Keratinocyte (primary cell): ENCODE results near the gene NHLRC2. TPM values are rescaled to one million over a fixed set of nuclear protein-coding genes. Genes with fewer than 3 reads are reported as not detected.

Experiments used
- DNase-seq: peaks from one replicate; pipeline ENCODE4 v3.0.0-alpha.2; 2011; ENCODE audit warnings: low read depth, missing footprints, low spot score
- FAIRE-seq: peaks from 2 replicates; lab custom pipeline; 2011; peaks lifted over from hg19 to GRCh38; lab: Jason Lieb, UNC
- H2AFZ ChIP-seq: 2 replicates; pipeline ENCODE4 v1.6.0; 2012; ENCODE audit warnings: low read length, control low read depth, inconsistent platforms; ENCODE audit not compliant: control insufficient read depth
- H3K27ac ChIP-seq: 2 replicates; pipeline ENCODE4 v1.5.1; 2011; ENCODE audit warnings: low read length; ENCODE audit not compliant: control insufficient read depth, insufficient read depth
- H3K27me3 ChIP-seq: 3 replicates; pipeline ENCODE4 v1.6.0; 2011; ENCODE audit warnings: low read length; ENCODE audit not compliant: control insufficient read depth, insufficient read depth; ENCODE audit errors: extremely low read depth
- H3K36me3 ChIP-seq, 2 experiments: 2 replicates in 1 of 2; 3 replicates in 1 of 2; pipeline ENCODE4 v1.5.1; 2011; ENCODE audit warnings: low read length in 2 of 2, mild to moderate bottlenecking in 1 of 2; ENCODE audit not compliant: control insufficient read depth in 2 of 2, insufficient read depth in 2 of 2; ENCODE audit errors: extremely low read depth in 1 of 2
- H3K4me1 ChIP-seq: 3 replicates; pipeline ENCODE4 v1.5.1; 2011; ENCODE audit warnings: low read length; ENCODE audit not compliant: control insufficient read depth, insufficient read depth; ENCODE audit errors: extremely low read depth
- H3K4me2 ChIP-seq: 3 replicates; pipeline ENCODE4 v1.6.0; 2011; ENCODE audit warnings: low read depth, low read length; ENCODE audit not compliant: control insufficient read depth, insufficient read depth; ENCODE audit errors: extremely low read depth
- H3K4me3 ChIP-seq, 3 experiments: fragments of 200-600 bp in 1 of 3; sonication (generic) in 1 of 3; 2 replicates in 2 of 3; 3 replicates in 1 of 3; pipeline ENCODE4 v1.5.1; 2011 to 2016; ENCODE audit warnings: low read length in 3 of 3, mild to moderate bottlenecking in 3 of 3, control low read depth in 2 of 3, inconsistent platforms in 1 of 3, low read depth in 1 of 3, mixed read lengths in 1 of 3, mixed run types in 1 of 3, moderate library complexity in 1 of 3; ENCODE audit not compliant: control insufficient read depth in 2 of 3, insufficient read depth in 2 of 3; ENCODE audit errors: extremely low read depth in 1 of 3
- H3K79me2 ChIP-seq: 2 replicates; pipeline ENCODE4 v1.6.0; 2012; ENCODE audit warnings: low read length; ENCODE audit not compliant: control insufficient read depth, insufficient read depth
- H3K9ac ChIP-seq: 3 replicates; pipeline ENCODE4 v1.6.0; 2011; ENCODE audit warnings: low read length; ENCODE audit not compliant: control insufficient read depth, insufficient read depth; ENCODE audit errors: extremely low read depth
- H3K9me1 ChIP-seq: 3 replicates; pipeline ENCODE4 v1.6.0; 2011; ENCODE audit warnings: low read length; ENCODE audit not compliant: control insufficient read depth, insufficient read depth; ENCODE audit errors: extremely low read depth
- H3K9me3 ChIP-seq: 2 replicates; pipeline ENCODE4 v1.5.1; 2012; ENCODE audit warnings: low read depth, low read length; ENCODE audit not compliant: control insufficient read depth
- H4K20me1 ChIP-seq: 3 replicates; pipeline ENCODE4 v1.6.0; 2011; ENCODE audit warnings: low read length; ENCODE audit not compliant: control insufficient read depth, insufficient read depth; ENCODE audit errors: extremely low read depth
- CTCF ChIP-seq, 3 experiments: IDR thresholded peaks in 1 of 3; conservative IDR thresholded peaks in 1 of 3; optimal IDR thresholded peaks in 1 of 3; 2 replicates in 2 of 3; 3 replicates in 1 of 3; pipeline versions ENCODE3 to v1.5.1; 2011; ENCODE audit warnings: low read length in 3 of 3, mild to moderate bottlenecking in 3 of 3, moderate library complexity in 2 of 3, control low read depth in 1 of 3, inconsistent platforms in 1 of 3; ENCODE audit not compliant: insufficient read depth in 2 of 3; ENCODE audit errors: extremely low read depth in 1 of 3
- EZH2 ChIP-seq: IDR thresholded peaks from one replicate; pipeline ENCODE4 v1.6.1; 2012; ENCODE audit warnings: inconsistent platforms, mild to moderate bottlenecking, low read length, moderate library complexity
- dilution Hi-C: fragments of 300-500 bp; cut with MboI; formaldehyde crosslinking; loops from one replicate; pipeline ENCODE4 v1.7.0; 2020; ENCODE audit warnings: low sequenced_read_pairs; ENCODE audit not compliant: extremely low pct_ligation_motif_present
- polyA plus RNA-seq, 5 experiments: library from polyadenylated mRNA; depleted of rRNA in 3 of 5; stranded (reverse) in 3 of 5; stranded (forward) in 1 of 5; unstranded in 1 of 5; fragments of >200 nt; gene quantifications; 1 replicate in 1 of 5; 2 replicates in 3 of 5; 3 replicates in 1 of 5; pipeline versions ENCODE4 v1.2.1 to v1.2.3, GENCODE V29; 2011 to 2012; ENCODE audit warnings: missing spikeins in 2 of 5, low read depth in 1 of 5, low replicate concordance in 1 of 5

The NHLRC2 gene
- polyA plus RNA-seq, 1 donor (not counting 4 experiments of a cell fraction or from before 2014, with no cell fraction given): 7.5 TPM

- H3K36me3 ChIP-seq: peaks cover 4 to 6% of the 10 kb centered on the region in 2 experiments
- no peak for FAIRE-seq
- dilution Hi-C loops: no loop called here
Measured at GRCh38 chr10:113905756-113906155, 51.3 kb downstream of the NHLRC2 start.

GRCh38 chr10:113907166-113907565, 52.7 kb downstream of the NHLRC2 start:
- H3K79me2 ChIP-seq: no peaks in the 10 kb centered on the region
- TF ChIP-seq CTCF (optimal IDR thresholded peaks at IDR 0.05 in 1 of 3, IDR thresholded peaks at IDR 0.05 in 1 of 3, conservative IDR thresholded peaks at IDR 0.05 in 1 of 3; ENCODE audit: extremely low read depth in 1 of 3, insufficient read depth in 2 of 3, low read length in 3 of 3) (no peak), EZH2 (no peak)
- no peak overlapping the region for H2AFZ ChIP-seq
- H3K4me3 ChIP-seq: no peak overlapping the region
- DNase-seq (no peak), FAIRE-seq (peak; percentile 75)
- no peak overlapping the region for H3K9ac ChIP-seq
- no peaks in the 10 kb centered on the region for H3K4me1 ChIP-seq
- no peaks in the 10 kb centered on the region for H3K9me3 ChIP-seq
- H3K9me1 ChIP-seq: no peaks in the 10 kb centered on the region
- no peaks in the 10 kb centered on the region for H3K27me3 ChIP-seq
- no peaks in the 10 kb centered on the region for H4K20me1 ChIP-seq
- dilution Hi-C loops: no loop called here
- H3K36me3 ChIP-seq: peaks cover 4 to 6% of the 10 kb centered on the region in 2 experiments
- no peak overlapping the region for H3K27ac ChIP-seq
- H3K4me2 ChIP-seq: no peak overlapping the region

More at GRCh38 chr10:113905756-113906155, 51.3 kb downstream of the NHLRC2 start:
- no peaks in the 10 kb centered on the region for H3K27me3 ChIP-seq
- TF ChIP-seq CTCF (optimal IDR thresholded peaks at IDR 0.05 in 1 of 3, IDR thresholded peaks at IDR 0.05 in 1 of 3, conservative IDR thresholded peaks at IDR 0.05 in 1 of 3; ENCODE audit: extremely low read depth in 1 of 3, insufficient read depth in 2 of 3, low read length in 3 of 3) (no peak), EZH2 (no peak)
- H2AFZ ChIP-seq: no peak overlapping the region
- no peak for DNase-seq
- H3K27ac ChIP-seq: no peak overlapping the region
- H3K9ac ChIP-seq: no peak overlapping the region
- H3K4me2 ChIP-seq: no peak overlapping the region
- H4K20me1 ChIP-seq: no peaks in the 10 kb centered on the region
- no peaks in the 10 kb centered on the region for H3K9me1 ChIP-seq
- H3K4me1 ChIP-seq: no peaks in the 10 kb centered on the region
- H3K4me3 ChIP-seq: no peak overlapping the region
- no peaks in the 10 kb centered on the region for H3K79me2 ChIP-seq
- no peaks in the 10 kb centered on the region for H3K9me3 ChIP-seq
